UCSD-AML1 (cell line): Measurements from ENCODE around the gene SCART1.
"Not testable (repeated sequence)": the region's sequence is repeated elsewhere in the genome, so short reads cannot be mapped to it uniquely, and the experiment has no call there.

Experiments used
- DNase-seq: peaks from one replicate; lab custom pipeline; 2025; ENCODE audit not compliant: unreplicated experiment; lab: John Stamatoyannopoulos, UW

Gene SCART1

DNA sequence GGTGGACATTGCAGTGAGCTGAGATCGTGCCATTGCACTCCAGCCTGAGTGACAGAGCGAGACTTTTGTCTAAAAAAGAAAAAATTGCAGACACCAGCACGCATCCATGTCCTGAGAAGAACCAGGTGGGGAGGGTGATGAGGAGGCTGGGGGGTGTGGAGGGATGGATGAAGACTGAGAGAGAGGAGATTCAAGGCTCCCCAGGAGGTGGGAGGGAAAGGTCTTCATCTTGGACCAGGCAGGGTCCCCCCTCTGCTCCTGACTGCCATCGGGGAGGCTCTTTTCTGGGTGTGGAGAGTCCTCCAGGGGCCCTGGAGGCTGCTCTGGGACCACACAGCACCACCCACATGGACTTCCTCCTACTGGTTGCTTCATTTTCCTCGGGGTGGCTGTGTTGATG lies 1.5 kb downstream of the SCART1 start:
- no peak for DNase-seq

GRCh38 chr10:133455611-133456031 lies 1.9 kb downstream of the SCART1 start:
- no peak for DNase-seq

GRCh38 chr10:133456041-133456951 lies 2.6 kb downstream of the SCART1 start:
- no peak for DNase-seq

GRCh38 chr10:133457100-133457841 lies 3.5 kb downstream of the SCART1 start:
- no peak for DNase-seq

DNA sequence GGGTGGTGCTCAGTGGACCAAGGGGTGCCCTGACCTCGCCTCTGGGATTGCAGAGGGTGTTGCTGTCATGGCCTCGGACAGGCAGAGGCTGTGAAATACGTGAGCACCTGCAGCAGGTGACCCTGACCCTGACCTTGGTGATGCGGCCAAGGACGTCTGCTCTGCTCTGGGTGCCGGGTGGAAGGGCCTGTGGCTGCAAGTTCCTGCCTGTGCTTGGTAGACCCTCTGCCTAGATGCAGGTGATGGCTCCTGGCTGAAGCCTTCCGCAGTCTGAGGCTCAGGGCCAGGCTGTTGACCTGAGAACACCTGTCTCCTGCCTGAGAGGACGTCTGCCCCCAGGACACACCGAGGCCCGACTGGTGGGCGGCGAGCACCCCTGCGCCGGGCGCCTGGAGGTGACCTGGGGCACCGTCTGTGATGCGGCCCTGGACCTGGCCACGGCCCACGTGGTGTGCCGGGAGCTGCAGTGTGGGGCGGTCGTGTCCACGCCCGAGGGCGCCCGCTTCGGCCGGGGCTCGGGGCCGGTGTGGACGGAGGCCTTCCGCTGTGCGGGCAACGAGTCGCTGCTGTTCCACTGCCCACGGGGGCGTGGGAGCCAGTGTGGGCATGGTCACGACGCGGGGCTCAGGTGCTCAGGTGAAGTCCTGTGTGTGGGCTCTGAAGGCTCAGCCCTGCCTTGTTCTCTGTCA lies 4.4 kb downstream of the SCART1 start:
- no peak for DNase-seq

- DNase-seq = no peak
These were observed 5.1 kb downstream of the SCART1 start for GRCh38 chr10:133458710-133459453.

DNA sequence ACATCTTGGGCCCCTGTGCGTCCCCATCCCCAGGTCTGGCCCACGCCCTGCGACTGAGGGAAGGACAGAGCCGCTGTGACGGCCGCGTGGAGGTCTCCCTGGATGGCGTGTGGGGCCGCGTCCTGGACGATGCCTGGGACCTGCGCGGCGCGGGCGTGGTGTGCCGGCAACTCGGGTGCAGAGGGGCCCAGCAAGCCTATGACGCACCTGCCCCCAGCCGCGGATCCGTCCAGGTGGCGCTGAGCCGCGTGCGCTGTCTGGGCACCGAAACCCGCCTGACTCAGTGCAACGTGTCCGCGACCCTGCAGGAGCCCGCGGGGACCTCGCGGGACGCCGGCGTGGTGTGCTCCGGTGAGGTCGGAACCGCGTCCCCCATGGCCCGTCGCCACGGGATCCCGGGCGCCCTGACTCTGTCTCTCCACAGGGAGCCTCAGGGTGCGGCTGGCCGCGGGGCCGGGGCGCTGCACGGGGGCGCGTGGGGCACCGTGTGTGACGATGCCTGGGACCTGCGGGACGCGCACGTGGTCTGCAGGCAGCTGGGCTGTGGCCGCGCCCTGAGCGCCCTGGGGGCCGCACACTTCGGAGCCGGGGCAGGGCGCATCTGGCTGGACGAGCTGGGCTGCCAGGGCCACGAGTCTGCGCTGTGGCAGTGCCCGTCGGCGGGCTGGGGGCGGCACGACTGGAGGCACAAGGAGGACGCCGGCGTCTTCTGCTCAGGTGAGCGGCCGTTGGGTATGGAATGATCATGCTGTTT lies 5.9 kb downstream of the SCART1 start:
- no peak for DNase-seq

- DNase-seq = no peak
These were observed 6.5 kb downstream of the SCART1 start for GRCh38 chr10:133460208-133460769.

DNA sequence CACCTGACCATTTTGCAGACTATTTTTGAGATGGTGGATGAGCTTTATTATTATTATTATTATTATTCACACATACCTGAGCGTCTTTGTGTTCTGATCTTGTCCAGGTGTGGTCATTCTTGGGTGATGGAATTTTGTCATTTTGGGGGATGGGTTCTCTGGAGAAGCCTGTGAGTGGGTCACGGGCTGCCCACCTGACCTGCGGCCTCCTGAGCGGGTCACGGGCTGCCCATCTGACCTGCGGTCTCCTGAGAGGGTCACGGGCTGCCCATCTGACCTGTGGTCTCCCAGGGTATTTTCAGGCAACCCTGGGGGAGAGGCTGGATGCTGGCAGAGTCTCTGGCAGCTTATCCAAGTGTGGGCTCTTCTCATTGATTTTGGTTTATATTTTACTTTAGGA lies 7.3 kb downstream of the SCART1 start:
- DNase-seq = no peak

GRCh38 chr10:133461841-133462240 lies 8.1 kb downstream of the SCART1 start:
- DNase-seq = no peak

DNA sequence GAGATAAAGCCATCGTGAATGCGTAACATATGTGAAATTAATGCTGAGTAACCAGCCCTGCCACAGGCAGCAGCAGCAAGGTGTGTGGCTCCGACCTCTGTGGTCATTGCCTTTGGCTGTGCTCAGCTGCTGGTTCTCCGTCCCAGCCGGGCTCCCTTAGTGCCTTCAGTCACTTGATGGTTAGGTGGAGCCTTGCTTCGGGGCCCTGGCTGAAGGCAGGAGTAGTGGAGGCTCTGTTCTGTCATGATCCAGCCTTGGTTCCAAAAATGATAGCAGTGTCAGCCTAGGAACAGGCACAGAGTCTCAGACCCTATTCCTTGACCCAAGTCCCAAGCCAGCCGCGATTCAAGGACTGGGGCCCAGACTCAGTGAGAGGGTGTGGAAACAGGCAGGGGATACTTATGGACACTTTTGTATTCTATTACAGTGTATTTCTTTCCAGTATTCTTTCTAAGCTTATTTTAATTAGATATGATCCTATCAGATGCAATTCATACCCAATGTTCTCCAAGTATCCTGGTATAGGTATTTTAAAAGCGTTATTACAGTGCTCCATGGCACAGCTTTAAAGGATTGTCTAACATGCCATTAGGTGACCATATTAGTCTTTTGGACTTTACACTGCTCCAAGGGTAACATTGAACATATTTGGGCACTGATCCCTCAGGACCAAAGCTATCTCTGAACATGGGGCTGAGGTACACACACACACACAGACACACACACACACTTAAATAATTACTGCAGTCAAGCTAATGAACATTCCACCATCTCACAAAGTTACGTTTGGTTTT lies 9.0 kb downstream of the SCART1 start:
- DNase-seq = no peak

GRCh38 chr10:133464582-133465031 lies 10.9 kb downstream of the SCART1 start:
- DNase-seq = no peak

- no peak for DNase-seq
These were observed 11.6 kb downstream of the SCART1 start for GRCh38 chr10:133465191-133465949.

GRCh38 chr10:133465950-133466474 lies 12.3 kb downstream of the SCART1 start:
- DNase-seq = no peak

DNA sequence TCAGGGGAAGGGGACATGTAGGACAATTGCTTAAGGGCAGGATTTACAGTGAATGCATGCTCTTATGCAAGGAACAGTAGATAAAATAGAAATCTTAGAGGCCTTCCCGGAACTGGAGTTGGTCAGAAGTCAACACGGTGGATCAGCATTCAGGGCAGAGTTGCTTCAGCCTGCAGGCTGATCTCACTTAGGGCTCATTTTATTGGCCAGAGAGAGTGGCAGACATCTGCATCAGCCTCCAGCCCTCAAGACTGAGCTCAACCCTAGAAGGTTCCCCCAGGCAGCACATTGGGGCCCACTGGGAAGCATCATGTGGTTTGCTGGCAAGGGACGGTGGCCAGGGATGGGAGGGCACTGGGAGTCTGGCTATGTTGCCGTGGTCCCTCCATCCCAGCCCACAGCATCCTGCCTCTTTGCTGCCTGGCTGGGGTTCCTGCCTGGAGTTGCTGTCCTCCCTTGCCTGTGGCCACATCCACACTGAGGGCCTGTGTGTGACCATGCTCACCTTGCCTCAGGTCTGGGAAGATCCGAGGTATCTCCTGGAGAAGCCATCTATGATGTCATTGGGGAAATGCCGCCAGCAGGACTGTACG lies 13.0 kb downstream of the SCART1 start:
- DNase-seq = no peak

GRCh38 chr10:133467286-133467911 lies 13.7 kb downstream of the SCART1 start:
- DNase-seq = no peak

DNA sequence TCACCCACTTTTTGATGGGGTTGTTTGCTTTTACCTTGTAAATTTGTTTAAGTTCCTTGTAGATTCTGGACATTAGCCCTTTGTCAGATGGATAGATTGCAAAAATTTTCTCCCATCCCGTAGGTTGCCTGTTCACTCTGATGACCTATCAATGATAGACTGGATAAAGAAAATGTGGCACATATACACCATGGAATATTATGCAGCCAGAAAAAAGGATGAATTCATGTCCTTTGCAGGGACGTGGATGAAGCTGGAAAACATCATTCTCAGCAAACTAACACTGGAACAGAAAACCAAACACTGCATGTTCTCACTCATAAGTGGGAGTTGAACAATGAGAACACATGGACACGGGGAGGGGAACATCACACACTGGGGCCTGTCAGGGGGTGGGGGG lies 15.5 kb downstream of the SCART1 start:
- not testable (repeated sequence) for DNase-seq
